Measurements from ENCODE around the gene IL17RE. TPM values are rescaled to one million over a fixed set of nuclear protein-coding genes. Genes with fewer than 3 reads are reported as not detected.

Gene IL17RE
- total and polyA plus RNA-seq, 2 of the 13 experiments (the other 11 are each of a cell fraction or from before 2014, with no cell fraction given) = 14.5 to 24.1 TPM

GRCh38 chr3:9933561-9934234, 31.1 kb downstream of the IL17RE start, which contains the start of gene CRELD1 (continued):
- TF ChIP-seq SUZ12 (IDR thresholded peaks at IDR 0.05; ENCODE audit: low read depth, low read length) (no peak), MYC (CRISPR knock-in tag; IDR thresholded peaks at IDR 0.05; ENCODE audit: borderline replicate concordance) (peak; percentile 79; the same call in 1 of the 2 replicates), SP2 (CRISPR knock-in tag; IDR thresholded peaks at IDR 0.05) (peak; percentile 78), LBX2 (CRISPR knock-in tag; IDR thresholded peaks at IDR 0.05; ENCODE audit: borderline replicate concordance) (peak; percentile 49; the same call in 1 of the 2 replicates), NFE2L2 (IDR thresholded peaks at IDR 0.05; ENCODE audit: low read length) (no peak), SALL2 (CRISPR knock-in tag; IDR thresholded peaks at IDR 0.05) (peak; percentile 66; the same call in 1 of the 2 replicates), PTBP1 (IDR thresholded peaks at IDR 0.05; ENCODE audit: low read depth, low read length, poor library complexity, severe bottlenecking) (no peak), MNT (IDR thresholded peaks at IDR 0.05) (peak; percentile 75), KIAA2018 (CRISPR knock-in tag; IDR thresholded peaks at IDR 0.05; ENCODE audit: borderline replicate concordance) (no peak), ZNF724P (CRISPR knock-in tag; IDR thresholded peaks at IDR 0.05; ENCODE audit: borderline replicate concordance) (0 out of 2 replicates have a peak, but pooled peaks have one; percentile 31), DBP (CRISPR knock-in tag; IDR thresholded peaks at IDR 0.05; ENCODE audit: not compliant biosample characterization) (peak; percentile 52), POLR2G (IDR thresholded peaks at IDR 0.05; ENCODE audit: low read depth, low read length) (peak; percentile 87), TCF7 (IDR thresholded peaks at IDR 0.05; ENCODE audit: low read depth) (no peak), ZMAT3 (CRISPR knock-in tag; conservative IDR thresholded peaks at IDR 0.05) (0 out of 2 replicates have a peak, but pooled peaks have one; percentile 19), SRSF4 (IDR thresholded peaks at IDR 0.05; ENCODE audit: low read depth, low read length, poor library complexity, severe bottlenecking) (no peak), ZNF263 (CRISPR knock-in tag; IDR thresholded peaks at IDR 0.05) (peak; percentile 43; the same call in 1 of the 2 replicates)

Data from HepG2 (cell line).